Ishikawa (cell line): Measurements from ENCODE around the gene MIPOL1.

Experiments used
- CEBPB ChIP-seq: IDR thresholded peaks from 2 replicates; pipeline ENCODE4 v1.6.1; 2012
- CREB1 ChIP-seq: IDR thresholded peaks from 2 replicates; pipeline ENCODE4 v1.6.1; 2012; ENCODE audit warnings: low read depth
- EGR1 ChIP-seq: IDR thresholded peaks from 2 replicates; pipeline ENCODE4 v1.6.1; 2012
- EP300 ChIP-seq: IDR thresholded peaks from 2 replicates; pipeline ENCODE4 v1.6.1; 2012; ENCODE audit warnings: borderline replicate concordance
- FOXM1 ChIP-seq: IDR thresholded peaks from 2 replicates; pipeline ENCODE4 v1.6.1; 2012; ENCODE audit warnings: low read depth, borderline replicate concordance
- MAX ChIP-seq: IDR thresholded peaks from 2 replicates; pipeline ENCODE4 v1.6.1; 2012
- NFIC ChIP-seq: IDR thresholded peaks from 2 replicates; pipeline ENCODE4 v1.6.1; 2012
- RAD21 ChIP-seq: IDR thresholded peaks from 2 replicates; pipeline ENCODE4 v1.6.1; 2012; ENCODE audit warnings: low read depth
- REST ChIP-seq: IDR thresholded peaks from 2 replicates; pipeline ENCODE4 v1.6.1; 2012; ENCODE audit warnings: low read depth, mild to moderate bottlenecking
- TAF1 ChIP-seq: IDR thresholded peaks from 2 replicates; pipeline ENCODE4 v1.6.1; 2012; ENCODE audit warnings: low read depth, mild to moderate bottlenecking
- TCF12 ChIP-seq: IDR thresholded peaks from 2 replicates; pipeline ENCODE4 v1.6.1; 2012; ENCODE audit warnings: low read depth
- TEAD4 ChIP-seq: IDR thresholded peaks from 2 replicates; pipeline ENCODE4 v1.6.1; 2012
- USF1 ChIP-seq: IDR thresholded peaks from 2 replicates; pipeline ENCODE4 v1.6.1; 2012
- YY1 ChIP-seq: IDR thresholded peaks from 2 replicates; pipeline ENCODE4 v1.6.1; 2012; ENCODE audit warnings: low read depth
- ZBTB7A ChIP-seq: IDR thresholded peaks from 2 replicates; pipeline ENCODE4 v1.6.1; 2012; ENCODE audit warnings: low read depth

The MIPOL1 gene

GRCh38 chr14:37179896-37180502 is 17.7 kb upstream of the MIPOL1 start:
- TF ChIP-seq RAD21 (no peak), USF1 (no peak), CEBPB (no peak), EP300 (no peak), TEAD4 (no peak), CREB1 (no peak), ZBTB7A (no peak), YY1 (no peak), NFIC (no peak), EGR1 (no peak), TAF1 (no peak)

GRCh38 chr14:37181441-37181840 is 16.3 kb upstream of the MIPOL1 start:
- no peak for TF ChIP-seq FOXM1
- 0 out of 2 replicates have a peak, but pooled peaks have one; percentile 17 for TF ChIP-seq CEBPB
- no peak for TF ChIP-seq CREB1
- TF ChIP-seq RAD21 = no peak
- no peak for TF ChIP-seq TEAD4

GRCh38 chr14:37185670-37186069 is 12.1 kb upstream of the MIPOL1 start:
- TF ChIP-seq CREB1 (no peak), NFIC (no peak), USF1 (no peak), EP300 (no peak), TAF1 (no peak), ZBTB7A (no peak), YY1 (no peak)

- no peak for TF ChIP-seq FOXM1
- TF ChIP-seq MAX = no peak
- no peak for TF ChIP-seq TAF1
- TF ChIP-seq TEAD4 = no peak
- TF ChIP-seq NFIC = no peak
- TF ChIP-seq YY1 = no peak
- TF ChIP-seq REST = no peak
- no peak for TF ChIP-seq EP300
- no peak for TF ChIP-seq USF1
Measured at GRCh38 chr14:37186865-37187264, 10.9 kb upstream of the MIPOL1 start.

- TF ChIP-seq REST (no peak), YY1 (no peak), TAF1 (no peak), CEBPB (no peak), MAX (no peak), FOXM1 (no peak), EGR1 (no peak), ZBTB7A (no peak), EP300 (no peak), TEAD4 (no peak), NFIC (no peak), USF1 (no peak), RAD21 (no peak), CREB1 (no peak), TCF12 (no peak)
Measured at GRCh38 chr14:37187294-37187693, 10.4 kb upstream of the MIPOL1 start.
